Common myeloid progenitor, CD34-positive (primary cell): ENCODE data around the gene TRIM24.

ENCODE experiments used
- CTCF ChIA-PET: fragments of 350-600 bp; sonication (Branson Sonifier 250); formaldehyde crosslinking; loops from one replicate; lab custom pipeline; 2021; ENCODE audit warnings: antibody characterized with exemption; lab: Charles Lee
- POLR2A ChIA-PET: fragments of 350-600 bp; sonication (Branson Sonifier 250); formaldehyde crosslinking; loops from one replicate; lab custom pipeline; 2021; ENCODE audit warnings: antibody characterized with exemption; lab: Charles Lee
- DNase-seq, 3 donors: peaks; one replicate each; pipeline versions ENCODE4 v3.0.0 to v3.0.0-alpha.2; 2013
- H3K27ac ChIP-seq, 2 experiments: 1 replicate in 1 of 2; 2 replicates in 1 of 2; pipeline ENCODE4 v1.7.0; 2013; ENCODE audit warnings: inconsistent platforms in 2 of 2, low read length in 2 of 2, mild to moderate bottlenecking in 2 of 2, low read depth in 1 of 2, moderate library complexity in 1 of 2; ENCODE audit not compliant: severe bottlenecking in 2 of 2, insufficient read depth in 1 of 2, poor library complexity in 1 of 2
- H3K27me3 ChIP-seq, 5 experiments: replicated peaks in 2 of 5; 1 replicate in 3 of 5; 2 replicates in 2 of 5; pipeline versions ENCODE4 v1.6.1 to v1.7.0; 2013; ENCODE audit warnings: low read length in 4 of 5, mild to moderate bottlenecking in 2 of 5, moderate library complexity in 2 of 5, inconsistent platforms in 1 of 5; ENCODE audit not compliant: insufficient read depth in 5 of 5, control insufficient read depth in 4 of 5
- H3K36me3 ChIP-seq, 4 experiments: 1 replicate in 2 of 4; 2 replicates in 2 of 4; pipeline versions ENCODE4 v1.6.1 to v1.7.0; 2013; ENCODE audit warnings: low read length in 3 of 4, control low read depth in 1 of 4, mild to moderate bottlenecking in 1 of 4; ENCODE audit not compliant: control insufficient read depth in 4 of 4, insufficient read depth in 4 of 4
- H3K4me1 ChIP-seq, 4 experiments: 1 replicate in 3 of 4; 2 replicates in 1 of 4; pipeline versions ENCODE4 v1.6.1 to v1.7.1; 2013; ENCODE audit warnings: low read length in 3 of 4, mild to moderate bottlenecking in 3 of 4, control low read depth in 1 of 4, inconsistent platforms in 1 of 4, moderate library complexity in 1 of 4; ENCODE audit not compliant: control insufficient read depth in 4 of 4, insufficient read depth in 4 of 4; ENCODE audit errors: control extremely low read depth in 1 of 4
- H3K4me3 ChIP-seq, 7 experiments: 1 replicate in 4 of 7; 2 replicates in 3 of 7; pipeline versions ENCODE4 v1.5.1 to v1.7.0; 2013; ENCODE audit warnings: mild to moderate bottlenecking in 7 of 7, low read length in 6 of 7, moderate library complexity in 6 of 7, inconsistent platforms in 2 of 7, low read depth in 2 of 7, control low read depth in 1 of 7; ENCODE audit not compliant: insufficient read depth in 4 of 7, control insufficient read depth in 1 of 7; ENCODE audit errors: extremely low read depth in 1 of 7
- H3K9me3 ChIP-seq, 5 experiments: 1 replicate in 4 of 5; 2 replicates in 1 of 5; pipeline versions ENCODE4 v1.6.1 to v1.7.1; 2013; ENCODE audit warnings: low read length in 4 of 5, mild to moderate bottlenecking in 2 of 5, inconsistent platforms in 1 of 5, low read depth in 1 of 5, moderate library complexity in 1 of 5; ENCODE audit not compliant: control insufficient read depth in 4 of 5, insufficient read depth in 2 of 5; ENCODE audit errors: control extremely low read depth in 1 of 5
- WGBS: methylation state at CpG from one replicate; pipeline ENCODE4 v1.1.5; 2013; ENCODE audit not compliant: insufficient coverage; 5-methylcytosine and 5-hydroxymethylcytosine counted together

TRIM24 gene

DNA sequence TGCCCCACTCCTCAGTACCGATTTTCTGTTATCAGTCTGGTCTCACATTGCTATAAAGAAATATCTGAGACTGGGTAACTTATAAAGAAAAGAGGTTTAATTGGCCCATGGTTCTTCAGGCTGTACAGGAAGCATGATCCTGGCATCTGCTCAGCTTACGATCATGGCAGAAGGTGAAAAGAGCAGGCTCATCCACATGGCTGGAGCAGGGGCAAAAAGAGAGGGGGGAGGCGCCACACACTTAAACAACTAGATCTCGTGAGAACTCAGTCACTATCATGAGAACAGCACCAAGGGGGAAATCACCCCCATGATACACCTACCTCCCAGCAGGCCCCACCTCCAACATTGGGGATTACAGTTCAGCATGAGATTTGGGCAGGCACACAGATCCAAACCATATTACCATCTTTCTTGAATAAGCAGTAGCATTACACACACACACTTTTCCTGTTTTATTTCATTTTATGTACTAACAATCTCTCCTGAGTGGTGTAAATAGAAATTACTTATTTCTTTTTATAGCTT lies 53.3 kb downstream of the TRIM24 start:
- Histone ChIP-seq H3K9me3 (peaks cover 0 to 12% (median 7%) of the 10 kb centered on the region in 5 experiments), H3K4me1 (peaks cover 0 to 14% (median 6%) of the 10 kb centered on the region in 4 experiments), H3K27me3 (no peaks in the 10 kb centered on the region), H3K4me3 (no peak overlapping the region), H3K36me3 (peaks cover 17 to 62% (median 39%) of the 10 kb centered on the region in 4 experiments), H3K27ac (peak overlapping the region in 1 of 2 experiments; percentile 34)
- ChIA-PET POLR2A (no interaction called here), CTCF (interaction anchor here (0.6 to 1.1 kb wide), 3 partner anchors 8 to 13 kb away, joined by 3 read pairs; no protein-coding TSS in a partner anchor)
- 100% methylated on average over 1 of the region's 4 CpGs for WGBS
- peak in 1 of 3 donors; percentile 34 for DNase-seq

- Histone ChIP-seq H3K9me3 (peaks cover 0 to 12% (median 7%) of the 10 kb centered on the region in 5 experiments), H3K4me3 (no peak overlapping the region), H3K27me3 (no peaks in the 10 kb centered on the region), H3K36me3 (peaks cover 22 to 63% (median 45%) of the 10 kb centered on the region in 4 experiments), H3K27ac (peak overlapping the region in 1 of 2 experiments; percentile 34), H3K4me1 (peaks cover 0 to 14% (median 6%) of the 10 kb centered on the region in 4 experiments)
- 78% methylated on average over 1 of the region's 1 CpG for WGBS
- CTCF ChIA-PET = interaction anchor here (0.6 to 1.5 kb wide), 4 partner anchors 9 to 47 kb away, joined by 3 to 4 read pairs (median 3); no protein-coding TSS in a partner anchor
- DNase-seq = no peak
- POLR2A ChIA-PET = no interaction called here
These were observed 54.0 kb downstream of the TRIM24 start for GRCh38 chr7:138514044-138514443.

DNA sequence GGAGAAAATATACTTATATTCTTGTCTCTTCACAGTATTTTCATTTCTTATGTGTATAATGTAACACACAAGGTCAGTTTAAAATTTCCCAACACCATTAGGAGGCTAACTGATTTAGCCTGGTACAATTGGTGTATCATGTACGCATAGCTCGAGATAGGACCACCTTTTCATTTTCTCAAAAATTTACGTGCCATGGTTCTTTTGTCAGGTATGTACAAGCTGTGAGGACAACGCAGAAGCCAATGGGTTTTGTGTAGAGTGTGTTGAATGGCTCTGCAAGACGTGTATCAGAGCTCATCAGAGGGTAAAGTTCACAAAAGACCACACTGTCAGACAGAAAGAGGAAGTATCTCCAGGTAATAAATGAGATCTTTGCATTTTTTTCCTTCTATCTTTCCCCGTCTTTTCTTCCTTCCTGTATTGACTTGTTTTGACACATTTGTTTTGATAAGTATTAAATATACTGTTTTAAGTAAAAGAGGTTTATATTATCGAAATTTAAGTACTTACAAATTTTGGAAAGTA lies 55.0 kb downstream of the TRIM24 start:
- CTCF ChIA-PET = interaction anchor here (1.1 to 1.5 kb wide), 2 partner anchors 12 to 48 kb away, joined by 3 to 4 read pairs; no protein-coding TSS in a partner anchor

GRCh38 chr7:138519061-138519798 lies 59.2 kb downstream of the TRIM24 start:
- Histone ChIP-seq H3K36me3 (peaks cover 36 to 75% (median 58%) of the 10 kb centered on the region in 4 experiments), H3K4me3 (no peak overlapping the region), H3K27me3 (no peaks in the 10 kb centered on the region), H3K4me1 (peaks cover 0 to 14% (median 6%) of the 10 kb centered on the region in 4 experiments), H3K9me3 (peaks cover 0 to 5% (median 0%) of the 10 kb centered on the region in 5 experiments), H3K27ac (no peak overlapping the region)
- ChIA-PET CTCF (interaction anchor here (0.7 kb wide), 2 partner anchors 30 to 505 kb away, joined by 3 read pairs; no protein-coding TSS in a partner anchor), POLR2A (no interaction called here)
- no CpG with 5 or more reads among the region's 4 CpGs for WGBS
- DNase-seq = no peak

More for the DNA sequence above, 55.0 kb downstream of the TRIM24 start:
- peaks cover 0 to 14% (median 6%) of the 10 kb centered on the region in 4 experiments for H3K4me1 ChIP-seq
- peaks cover 0 to 12% (median 5%) of the 10 kb centered on the region in 5 experiments for H3K9me3 ChIP-seq
- H3K27me3 ChIP-seq = no peaks in the 10 kb centered on the region
- WGBS = no CpG with 5 or more reads among the region's 7 CpGs
- POLR2A ChIA-PET = interaction anchor here (0.6 to 0.8 kb wide), 3 partner anchors 20 to 105 kb away, joined by 3 to 4 read pairs (median 4); no protein-coding TSS in a partner anchor
- H3K4me3 ChIP-seq = no peak overlapping the region
- H3K27ac ChIP-seq = peak overlapping the region; percentile 4 to 57
- peaks cover 28 to 69% (median 52%) of the 10 kb centered on the region in 4 experiments for H3K36me3 ChIP-seq
- DNase-seq = peak; percentile 34 to 83 (median 64)

GRCh38 chr7:138520742-138521141 lies 60.7 kb downstream of the TRIM24 start:
- no peak for DNase-seq
- CTCF ChIA-PET = no interaction called here
- peaks cover 40 to 89% (median 63%) of the 10 kb centered on the region in 4 experiments for H3K36me3 ChIP-seq
- H3K27me3 ChIP-seq = no peaks in the 10 kb centered on the region
- POLR2A ChIA-PET = no interaction called here
- peaks cover 0 to 12% (median 2%) of the 10 kb centered on the region in 5 experiments for H3K9me3 ChIP-seq
- H3K4me1 ChIP-seq = peaks cover 0 to 1% (median 0%) of the 10 kb centered on the region in 4 experiments
- 94% methylated on average over 3 of the region's 4 CpGs for WGBS
- no peak overlapping the region for H3K27ac ChIP-seq
- H3K4me3 ChIP-seq = no peak overlapping the region

DNA sequence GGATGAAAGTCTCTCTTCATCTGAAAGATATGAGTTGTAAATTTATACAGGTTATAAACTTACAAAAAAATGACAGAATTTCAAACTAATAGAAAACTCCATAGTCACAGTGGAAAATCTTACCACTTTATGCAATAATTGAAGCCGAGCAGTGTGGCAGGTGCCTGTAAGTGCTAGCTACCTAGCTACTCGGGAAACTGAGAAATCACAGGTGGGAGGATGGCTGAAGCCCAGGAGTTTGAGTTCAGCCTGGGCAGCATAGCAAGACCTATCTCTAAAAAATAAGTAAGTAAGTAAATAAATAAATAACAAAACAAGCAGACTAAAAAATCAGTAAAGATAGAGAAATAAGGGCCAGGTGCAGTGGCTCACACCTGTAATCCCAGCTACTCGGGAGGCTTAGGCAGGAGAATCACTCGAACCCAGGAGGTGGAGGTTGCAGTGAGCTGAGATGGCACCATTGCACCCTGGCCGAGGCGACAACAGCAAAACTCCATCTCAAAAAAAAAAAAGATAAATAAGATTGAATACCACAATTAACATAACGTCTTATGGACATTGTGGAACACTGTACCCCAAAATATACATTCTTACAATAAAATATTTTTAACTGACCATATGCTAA lies 61.9 kb downstream of the TRIM24 start:
- Histone ChIP-seq H3K36me3 (peaks cover 45 to 96% (median 62%) of the 10 kb centered on the region in 4 experiments), H3K27me3 (no peaks in the 10 kb centered on the region), H3K27ac (no peak overlapping the region), H3K4me1 (no peaks in the 10 kb centered on the region), H3K4me3 (no peak overlapping the region), H3K9me3 (peaks cover 6 to 19% (median 9%) of the 10 kb centered on the region in 5 experiments)
- ChIA-PET POLR2A (no interaction called here), CTCF (no interaction called here)
- no CpG with 5 or more reads among the region's 7 CpGs for WGBS
- no peak for DNase-seq
